PC-9 (cell line): ENCODE data around the gene FAM53C.
"Not testable (repeated sequence)": the region's sequence is repeated elsewhere in the genome, so short reads cannot be mapped to it uniquely, and the experiment has no call there.

Experiments
- CTCF ChIP-seq: fragments of 200-600 bp; sonication (generic); conservative IDR thresholded peaks from 2 replicates; pipeline ENCODE4 v1.6.1; 2017; ENCODE audit warnings: mixed run types, antibody characterized with exemption, mild to moderate bottlenecking, moderate library complexity
- EZH2 ChIP-seq: fragments of 200-600 bp; sonication (generic); IDR thresholded peaks from 2 replicates; pipeline ENCODE4 v1.8.0; 2017; ENCODE audit warnings: antibody characterized with exemption, low read depth

DNA sequence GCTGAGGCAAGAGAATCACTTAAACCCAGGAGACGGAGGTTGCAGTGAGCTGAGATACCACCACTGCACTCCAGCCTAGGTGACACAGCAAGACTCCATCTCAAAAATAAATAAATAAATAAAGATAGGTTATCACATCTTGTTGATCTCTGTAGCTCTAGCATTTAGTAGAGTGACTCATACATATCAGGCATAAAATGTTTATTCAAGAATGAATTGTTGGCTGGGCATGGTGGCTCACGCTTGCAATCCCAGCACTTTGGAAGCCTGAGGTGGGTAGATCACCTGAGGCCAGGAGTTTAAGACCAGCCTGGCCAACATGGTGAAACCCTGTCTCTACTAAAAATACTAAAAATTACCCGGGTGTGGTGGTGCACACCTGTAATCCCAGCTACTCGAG, 19.9 kb upstream of the FAM53C start:
- TF ChIP-seq CTCF, EZH2: not testable (repeated sequence)
